GM13977 (cell line): ENCODE measurements around the gene ADD1.

Experiments
- DNase-seq: peaks from one replicate; pipeline ENCODE4 v3.0.0; 2012; ENCODE audit warnings: low spot score
- in situ Hi-C: fragments of 300-500 bp; cut with MboI; formaldehyde crosslinking; loops from one replicate; pipeline ENCODE4 v1.12.0; 2022; ENCODE audit warnings: low sequenced_read_pairs, low pct_unique_long_range_greater_than_20kb, mixed read lengths, inconsistent platforms; ENCODE audit not compliant: unreplicated experiment
- TF ChIP-seq, protein P1 (sequence below): IDR thresholded peaks from 2 replicates; pipeline ENCODE4 v1.5.1; 2012; ENCODE audit warnings: mild to moderate bottlenecking, control low read depth; ENCODE audit not compliant: insufficient read depth; ENCODE audit errors: extremely low read depth, missing control alignments

Gene ADD1

DNA sequence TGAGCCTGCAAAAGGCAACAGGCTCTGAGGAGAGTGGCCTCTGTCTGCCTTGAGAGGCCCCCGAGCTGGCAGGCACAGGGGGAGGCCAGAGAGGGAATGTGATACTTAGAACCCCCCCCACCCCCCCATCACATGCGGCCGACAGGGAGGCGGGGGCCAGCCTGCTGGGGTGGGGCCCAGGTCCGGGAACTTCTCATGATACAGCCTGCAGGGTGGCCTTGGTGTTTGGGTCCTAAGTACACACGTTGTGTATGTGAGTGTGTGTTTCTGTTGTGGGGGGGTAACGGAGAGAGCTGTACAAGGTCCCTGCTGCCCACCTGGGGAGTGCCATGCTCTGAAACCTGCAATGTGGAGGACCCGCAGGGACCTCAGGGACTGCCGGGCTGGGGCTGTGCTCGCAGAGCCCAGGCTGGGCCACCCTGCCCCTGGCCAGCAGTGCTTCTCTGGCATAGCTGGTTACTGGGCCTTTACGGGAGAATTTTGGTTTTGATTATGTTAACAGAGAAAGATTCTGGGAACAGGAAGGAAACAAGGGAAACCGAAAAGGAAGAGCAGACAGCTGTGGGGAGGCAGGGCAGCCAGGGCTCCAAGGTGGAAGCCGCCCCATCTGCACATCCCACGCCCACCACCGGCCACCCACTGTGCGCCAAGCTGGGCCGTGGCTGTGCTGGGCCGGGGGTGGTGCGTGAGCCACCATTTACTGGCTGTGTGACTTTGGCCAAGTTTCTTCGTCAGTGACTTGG, 30.9 kb upstream of the ADD1 start:
- no peak for DNase-seq
- in situ Hi-C loops: no loop called here
- TF ChIP-seq, protein P1, sequence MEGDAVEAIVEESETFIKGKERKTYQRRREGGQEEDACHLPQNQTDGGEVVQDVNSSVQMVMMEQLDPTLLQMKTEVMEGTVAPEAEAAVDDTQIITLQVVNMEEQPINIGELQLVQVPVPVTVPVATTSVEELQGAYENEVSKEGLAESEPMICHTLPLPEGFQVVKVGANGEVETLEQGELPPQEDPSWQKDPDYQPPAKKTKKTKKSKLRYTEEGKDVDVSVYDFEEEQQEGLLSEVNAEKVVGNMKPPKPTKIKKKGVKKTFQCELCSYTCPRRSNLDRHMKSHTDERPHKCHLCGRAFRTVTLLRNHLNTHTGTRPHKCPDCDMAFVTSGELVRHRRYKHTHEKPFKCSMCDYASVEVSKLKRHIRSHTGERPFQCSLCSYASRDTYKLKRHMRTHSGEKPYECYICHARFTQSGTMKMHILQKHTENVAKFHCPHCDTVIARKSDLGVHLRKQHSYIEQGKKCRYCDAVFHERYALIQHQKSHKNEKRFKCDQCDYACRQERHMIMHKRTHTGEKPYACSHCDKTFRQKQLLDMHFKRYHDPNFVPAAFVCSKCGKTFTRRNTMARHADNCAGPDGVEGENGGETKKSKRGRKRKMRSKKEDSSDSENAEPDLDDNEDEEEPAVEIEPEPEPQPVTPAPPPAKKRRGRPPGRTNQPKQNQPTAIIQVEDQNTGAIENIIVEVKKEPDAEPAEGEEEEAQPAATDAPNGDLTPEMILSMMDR: no peak

- no peak for DNase-seq
- in situ Hi-C loops: no loop called here
- TF ChIP-seq, protein P1: no peak
These were observed 29.9 kb upstream of the ADD1 start for GRCh38 chr4:2813446-2814405.

DNA sequence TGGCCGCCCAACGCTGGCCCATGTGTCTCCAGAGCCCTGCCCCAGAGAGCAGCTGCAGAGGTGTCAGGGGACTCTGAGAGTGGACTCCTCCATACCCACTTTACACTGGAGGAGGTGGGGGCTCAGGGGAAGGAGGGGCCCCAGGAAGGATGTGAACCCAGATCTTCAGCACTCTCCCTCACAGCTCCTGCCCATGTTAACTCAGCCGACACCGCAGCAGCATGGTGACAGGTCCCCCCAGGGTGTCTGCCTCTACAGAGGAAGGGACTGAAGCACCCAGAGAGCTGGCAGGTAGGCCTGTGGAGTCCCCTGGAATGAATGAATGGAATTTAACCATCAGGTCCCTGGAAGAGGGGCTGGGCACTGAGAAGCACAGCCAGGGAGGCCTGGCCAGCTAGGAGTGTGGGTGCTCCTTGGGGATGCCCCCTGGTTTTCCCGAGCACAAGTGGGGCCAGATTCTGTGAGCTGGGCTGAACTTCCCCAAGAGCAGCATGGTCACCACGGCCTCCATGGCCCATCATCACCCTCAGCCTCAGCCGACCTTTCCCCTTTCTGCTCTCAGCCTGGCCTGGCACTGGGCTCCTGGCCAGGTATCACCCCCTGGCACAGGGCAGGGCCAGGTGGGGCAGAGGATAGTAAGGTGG, 28.9 kb upstream of the ADD1 start:
- in situ Hi-C loops: no loop called here
- no peak for DNase-seq
- TF ChIP-seq, protein P1: no peak

GRCh38 chr4:2816401-2816954, 27.2 kb upstream of the ADD1 start:
- TF ChIP-seq, protein P1: no peak
- in situ Hi-C loops: no loop called here
- DNase-seq: no peak

DNA sequence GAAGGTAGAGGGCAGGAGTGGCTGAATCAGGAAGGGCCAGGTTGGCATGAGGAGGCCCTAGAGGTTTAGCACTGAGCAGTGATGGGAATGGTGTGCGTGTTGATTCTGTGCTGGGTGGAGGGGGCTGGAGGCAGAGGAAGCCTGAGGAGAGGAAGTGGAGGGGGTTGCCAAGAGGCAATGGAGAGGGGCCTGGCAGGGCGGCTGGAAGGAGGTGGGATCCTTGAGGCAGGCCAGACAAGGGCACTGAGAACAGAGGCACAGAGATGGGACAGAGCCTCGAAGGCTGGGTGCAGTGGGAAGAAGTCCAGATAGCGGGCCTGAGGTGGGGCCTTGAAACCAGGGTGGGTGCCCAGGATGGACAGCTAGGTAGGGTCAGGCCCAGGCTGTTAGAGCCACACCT, 26.5 kb upstream of the ADD1 start:
- DNase-seq: no peak
- in situ Hi-C loops: no loop called here
- TF ChIP-seq, protein P1: no peak
